Liver (tissue), 9 donors: Measurements from ENCODE around the gene ZG16B. TPM values are rescaled to one million over a fixed set of nuclear protein-coding genes. Genes with fewer than 3 reads are reported as not detected.

ENCODE experiments used
- DNase-seq: peaks from one replicate; pipeline ENCODE4 v3.0.0-alpha.2; 2017; ENCODE audit warnings: low spot score
- H3K27ac ChIP-seq, 2 donors: one replicate each; pipeline ENCODE4 v1.7.0; 2013; ENCODE audit warnings: inconsistent platforms in 2 of 2, low read length in 2 of 2, control low read depth in 1 of 2, low read depth in 1 of 2, mild to moderate bottlenecking in 1 of 2
- H3K27me3 ChIP-seq, 4 donors: one replicate each; pipeline versions ENCODE4 v1.6.1 to v1.7.0; 2013; ENCODE audit warnings: low read length in 3 of 4, inconsistent platforms in 1 of 4, mild to moderate bottlenecking in 1 of 4, moderate library complexity in 1 of 4; ENCODE audit not compliant: control insufficient read depth in 4 of 4, insufficient read depth in 4 of 4
- H3K36me3 ChIP-seq, 4 donors: one replicate each; pipeline versions ENCODE4 v1.6.1 to v1.7.0; 2013; ENCODE audit warnings: low read length in 3 of 4, mild to moderate bottlenecking in 3 of 4, low read depth in 1 of 4, moderate library complexity in 1 of 4; ENCODE audit not compliant: control insufficient read depth in 4 of 4, insufficient read depth in 3 of 4
- H3K4me1 ChIP-seq, 4 donors: one replicate each; pipeline versions ENCODE4 v1.6.1 to v1.7.0; 2013; ENCODE audit warnings: low read length in 3 of 4, mild to moderate bottlenecking in 3 of 4, moderate library complexity in 1 of 4; ENCODE audit not compliant: control insufficient read depth in 4 of 4, insufficient read depth in 4 of 4
- H3K4me3 ChIP-seq, 3 donors: one replicate each; pipeline versions ENCODE4 v1.6.1 to v1.7.0; 2013; ENCODE audit warnings: low read length in 3 of 3, control low read depth in 1 of 3, low read depth in 1 of 3, mild to moderate bottlenecking in 1 of 3
- H3K9ac ChIP-seq, 2 donors: one replicate each; pipeline ENCODE4 v1.7.0; 2013; ENCODE audit warnings: low read length in 2 of 2, mild to moderate bottlenecking in 2 of 2, moderate library complexity in 2 of 2, control low read depth in 1 of 2, low read depth in 1 of 2
- H3K9me3 ChIP-seq, 4 donors: one replicate each; pipeline versions ENCODE4 v1.6.1 to v1.7.0; 2013; ENCODE audit warnings: low read length in 3 of 4; ENCODE audit not compliant: control insufficient read depth in 4 of 4
- EGR1 ChIP-seq, 2 donors: IDR thresholded peaks; 2 replicates each; pipeline ENCODE4 v1.6.1; 2016 to 2018; ENCODE audit warnings: antibody characterized with exemption in 2 of 2, low read depth in 2 of 2
- FOXA1 ChIP-seq: IDR thresholded peaks from 2 replicates; pipeline ENCODE4 v1.6.1; 2016; ENCODE audit warnings: antibody characterized with exemption
- FOXA2 ChIP-seq: IDR thresholded peaks from 2 replicates; pipeline ENCODE4 v1.6.1; 2016; ENCODE audit warnings: antibody characterized with exemption
- GABPA ChIP-seq, 2 donors: IDR thresholded peaks in 1 of 2; conservative IDR thresholded peaks in 1 of 2; 2 replicates each; pipeline ENCODE4 v1.6.1; 2016; ENCODE audit warnings: antibody characterized with exemption in 2 of 2, mild to moderate bottlenecking in 1 of 2, moderate library complexity in 1 of 2
- HNF4G ChIP-seq: IDR thresholded peaks from 2 replicates; pipeline ENCODE4 v1.6.1; 2016; ENCODE audit warnings: antibody characterized with exemption
- JUND ChIP-seq, 2 donors: IDR thresholded peaks; 2 replicates each; pipeline ENCODE4 v1.6.1; 2016; ENCODE audit warnings: antibody characterized with exemption in 2 of 2
- NR2F2 ChIP-seq: IDR thresholded peaks from 2 replicates; pipeline ENCODE4 v1.6.1; 2016; ENCODE audit warnings: antibody characterized with exemption
- RAD21 ChIP-seq, 2 donors: IDR thresholded peaks; 2 replicates each; pipeline ENCODE4 v1.6.1; 2016; ENCODE audit warnings: antibody characterized with exemption in 2 of 2, mild to moderate bottlenecking in 2 of 2
- TAF1 ChIP-seq: conservative IDR thresholded peaks from 2 replicates; pipeline ENCODE4 v1.6.1; 2016; ENCODE audit warnings: antibody characterized with exemption, mild to moderate bottlenecking
- YY1 ChIP-seq: IDR thresholded peaks from 2 replicates; pipeline ENCODE4 v1.6.1; 2016; ENCODE audit warnings: antibody characterized with exemption, mild to moderate bottlenecking
- WGBS: extraction: QIAGEN DNeasy Blood & Tissue Kit; methylation state at CpG from one replicate; pipeline ENCODE4 v1.1.7; 2013; 5-methylcytosine and 5-hydroxymethylcytosine counted together
- polyA plus RNA-seq, 2 donors: library from polyadenylated mRNA; stranded (reverse) in 1 of 2; unstranded in 1 of 2; fragments of 200-250 nt in 1 of 2; fragments of >200 nt in 1 of 2; fragmentation: Nextera tagmentation in 1 of 2; extraction: Ambion mirVana in 1 of 2; gene quantifications; one replicate each; pipeline versions ENCODE4 v1.2.1 to v1.2.3, GENCODE V29; 2013 to 2015
- total RNA-seq, 2 donors: library from RNA; depleted of rRNA; stranded (reverse); fragments of >200 nt; gene quantifications; one replicate each; pipeline ENCODE4 v1.2.3, GENCODE V29; 2014
- TF ChIP-seq, protein P1 (sequence below): IDR thresholded peaks from 2 replicates; pipeline ENCODE4 v1.6.1; 2016; ENCODE audit warnings: antibody characterized with exemption, mild to moderate bottlenecking
- TF ChIP-seq, protein P2 (sequence below): IDR thresholded peaks from 2 replicates; pipeline ENCODE4 v1.6.1; 2016; ENCODE audit warnings: antibody characterized with exemption
- donor health status: healthy.
- donor health status: healthy.
- donor health status: healthy.
- donor health status: healthy.
- donor health status: healthy.

ZG16B gene
- total and polyA plus RNA-seq, 4 donors: 0.24 to 0.79 (median 0.43) TPM

DNA sequence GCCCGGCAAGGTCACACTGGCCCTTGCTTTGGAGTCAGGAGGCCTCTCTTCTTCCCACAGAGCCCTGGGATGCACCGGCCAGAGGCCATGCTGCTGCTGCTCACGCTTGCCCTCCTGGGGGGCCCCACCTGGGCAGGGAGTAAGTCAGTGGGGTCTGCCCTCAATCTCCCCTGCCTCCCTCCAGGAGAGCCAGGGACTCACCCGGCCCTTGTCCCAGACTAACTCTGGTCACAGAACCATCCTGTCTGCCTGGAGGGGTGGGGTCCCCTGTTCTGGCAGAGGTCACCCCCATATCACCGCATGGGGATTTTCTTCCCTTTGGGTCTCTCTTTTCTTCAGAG, 222 bp downstream of the ZG16B start:
- DNase-seq: no peak
- TF ChIP-seq TAF1: no peak
- no peak for TF ChIP-seq YY1
- TF ChIP-seq RAD21 (IDR thresholded peaks at IDR 0.05): no peak
- no peak for TF ChIP-seq EGR1 (IDR thresholded peaks at IDR 0.05; ENCODE audit: low read depth in 2 of 2)
- TF ChIP-seq, protein P1, sequence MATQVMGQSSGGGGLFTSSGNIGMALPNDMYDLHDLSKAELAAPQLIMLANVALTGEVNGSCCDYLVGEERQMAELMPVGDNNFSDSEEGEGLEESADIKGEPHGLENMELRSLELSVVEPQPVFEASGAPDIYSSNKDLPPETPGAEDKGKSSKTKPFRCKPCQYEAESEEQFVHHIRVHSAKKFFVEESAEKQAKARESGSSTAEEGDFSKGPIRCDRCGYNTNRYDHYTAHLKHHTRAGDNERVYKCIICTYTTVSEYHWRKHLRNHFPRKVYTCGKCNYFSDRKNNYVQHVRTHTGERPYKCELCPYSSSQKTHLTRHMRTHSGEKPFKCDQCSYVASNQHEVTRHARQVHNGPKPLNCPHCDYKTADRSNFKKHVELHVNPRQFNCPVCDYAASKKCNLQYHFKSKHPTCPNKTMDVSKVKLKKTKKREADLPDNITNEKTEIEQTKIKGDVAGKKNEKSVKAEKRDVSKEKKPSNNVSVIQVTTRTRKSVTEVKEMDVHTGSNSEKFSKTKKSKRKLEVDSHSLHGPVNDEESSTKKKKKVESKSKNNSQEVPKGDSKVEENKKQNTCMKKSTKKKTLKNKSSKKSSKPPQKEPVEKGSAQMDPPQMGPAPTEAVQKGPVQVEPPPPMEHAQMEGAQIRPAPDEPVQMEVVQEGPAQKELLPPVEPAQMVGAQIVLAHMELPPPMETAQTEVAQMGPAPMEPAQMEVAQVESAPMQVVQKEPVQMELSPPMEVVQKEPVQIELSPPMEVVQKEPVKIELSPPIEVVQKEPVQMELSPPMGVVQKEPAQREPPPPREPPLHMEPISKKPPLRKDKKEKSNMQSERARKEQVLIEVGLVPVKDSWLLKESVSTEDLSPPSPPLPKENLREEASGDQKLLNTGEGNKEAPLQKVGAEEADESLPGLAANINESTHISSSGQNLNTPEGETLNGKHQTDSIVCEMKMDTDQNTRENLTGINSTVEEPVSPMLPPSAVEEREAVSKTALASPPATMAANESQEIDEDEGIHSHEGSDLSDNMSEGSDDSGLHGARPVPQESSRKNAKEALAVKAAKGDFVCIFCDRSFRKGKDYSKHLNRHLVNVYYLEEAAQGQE: no peak
- TF ChIP-seq FOXA1: no peak
- no peak for TF ChIP-seq HNF4G
- TF ChIP-seq FOXA2: no peak
- no peak for TF ChIP-seq NR2F2
- TF ChIP-seq GABPA (IDR thresholded peaks at IDR 0.05 in 1 of 2, conservative IDR thresholded peaks at IDR 0.05 in 1 of 2): no peak
- TF ChIP-seq, protein P2, sequence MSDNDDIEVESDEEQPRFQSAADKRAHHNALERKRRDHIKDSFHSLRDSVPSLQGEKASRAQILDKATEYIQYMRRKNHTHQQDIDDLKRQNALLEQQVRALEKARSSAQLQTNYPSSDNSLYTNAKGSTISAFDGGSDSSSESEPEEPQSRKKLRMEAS: no peak
- TF ChIP-seq JUND (IDR thresholded peaks at IDR 0.05): no peak
- Histone ChIP-seq H3K27ac (no peak overlapping the region), H3K9ac (no peak overlapping the region), H3K27me3 (peaks cover 0 to 2% (median 0%) of the 10 kb centered on the region in 4 donors), H3K4me3 (no peak overlapping the region), H3K9me3 (no peaks in the 10 kb centered on the region), H3K4me1 (no peaks in the 10 kb centered on the region), H3K36me3 (no peaks in the 10 kb centered on the region)
- 75% methylated on average over 5 of the region's 5 CpGs for WGBS

DNA sequence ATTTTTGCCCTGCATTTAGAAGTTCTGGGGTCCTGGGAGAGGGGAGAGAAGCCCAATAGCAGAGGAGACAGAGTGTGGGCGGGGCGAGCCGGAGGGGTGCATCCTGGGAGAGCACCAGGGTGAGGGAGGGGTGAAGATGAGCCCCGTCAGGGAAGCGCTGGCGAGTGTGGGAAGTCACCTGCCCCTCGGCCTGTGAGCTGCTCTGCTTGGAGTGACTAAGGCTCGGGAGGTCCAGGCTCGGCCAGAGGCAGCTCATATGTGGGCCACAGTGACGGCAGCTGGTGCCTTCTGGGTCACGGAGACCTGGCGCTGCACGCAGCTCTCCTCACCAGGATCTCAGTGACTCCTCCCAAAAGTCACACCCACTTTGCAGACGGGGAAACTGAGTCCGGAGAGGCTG, 1.1 kb downstream of the ZG16B start:
- no peak for DNase-seq

More for the DNA sequence above, 1.1 kb downstream of the ZG16B start:
- peaks cover 0 to 2% (median 0%) of the 10 kb centered on the region in 4 donors for H3K27me3 ChIP-seq
- TF ChIP-seq, protein P2: no peak
- TF ChIP-seq, protein P1: no peak
- WGBS: 77% methylated on average over 15 of the region's 15 CpGs
- no peak overlapping the region for H3K9ac ChIP-seq
- H3K4me3 ChIP-seq: no peak overlapping the region
- no peak overlapping the region for H3K27ac ChIP-seq
- no peaks in the 10 kb centered on the region for H3K9me3 ChIP-seq
- H3K36me3 ChIP-seq: no peaks in the 10 kb centered on the region
- H3K4me1 ChIP-seq: no peaks in the 10 kb centered on the region
